Lung (tissue), 12 donors: ENCODE results near the gene DDX39B. TPM values are rescaled to one million over a fixed set of nuclear protein-coding genes. Genes with fewer than 3 reads are reported as not detected.

Source experiments
- ATAC-seq: fragments of 200-7000 bp; cut with Tn5 transposase; one replicate; pipeline ENCODE4 v1.9.1; 2020; ENCODE audit warnings: moderate number of reproducible peaks; ENCODE audit not compliant: insufficient read depth, low FRiP score
- DNase-seq, 3 donors: peaks; one replicate each; pipeline ENCODE4 v3.0.0-alpha.2; 2013 to 2017
- H3K27ac ChIP-seq, 2 donors: one replicate each; pipeline ENCODE4 v1.5.1; 2013; ENCODE audit warnings: mild to moderate bottlenecking in 2 of 2, moderate library complexity in 2 of 2, control low read depth in 1 of 2, inconsistent platforms in 1 of 2, low read depth in 1 of 2, low read length in 1 of 2
- H3K27me3 ChIP-seq, 3 donors: one replicate each; pipeline ENCODE4 v1.5.1; 2013; ENCODE audit warnings: low read length in 2 of 3; ENCODE audit not compliant: control insufficient read depth in 3 of 3, insufficient read depth in 3 of 3
- H3K36me3 ChIP-seq, 4 donors: one replicate each; pipeline ENCODE4 v1.5.1; 2013; ENCODE audit warnings: low read length in 4 of 4, mild to moderate bottlenecking in 1 of 4, moderate library complexity in 1 of 4; ENCODE audit not compliant: control insufficient read depth in 4 of 4, insufficient read depth in 4 of 4
- H3K4me1 ChIP-seq, 5 donors: one replicate each; pipeline ENCODE4 v1.5.1; 2013; ENCODE audit warnings: low read length in 5 of 5, mild to moderate bottlenecking in 2 of 5, moderate library complexity in 1 of 5; ENCODE audit not compliant: control insufficient read depth in 5 of 5, insufficient read depth in 5 of 5
- H3K4me3 ChIP-seq: one replicate; pipeline ENCODE4 v1.5.1; 2013; ENCODE audit warnings: mild to moderate bottlenecking, control low read depth, moderate library complexity
- H3K9ac ChIP-seq, 2 donors: one replicate each; pipeline ENCODE4 v1.5.1; 2013; ENCODE audit warnings: low read length in 2 of 2, control low read depth in 1 of 2; ENCODE audit not compliant: insufficient read depth in 1 of 2
- H3K9me3 ChIP-seq, 4 donors: one replicate each; pipeline ENCODE4 v1.5.1; 2013; ENCODE audit warnings: low read length in 3 of 4, mild to moderate bottlenecking in 1 of 4, moderate library complexity in 1 of 4; ENCODE audit not compliant: control insufficient read depth in 4 of 4, insufficient read depth in 3 of 4
- WGBS, 2 donors: extraction: QIAGEN DNeasy Blood & Tissue Kit; methylation state at CpG; one replicate each; pipeline ENCODE4 v1.1.7; 2013; 5-methylcytosine and 5-hydroxymethylcytosine counted together
- polyA plus RNA-seq, 2 donors: library from polyadenylated mRNA; stranded (reverse); fragments of 200-250 nt; gene quantifications; one replicate each; pipeline ENCODE4 v1.2.1, GENCODE V29; 2013
- total RNA-seq, 2 donors: library from RNA; depleted of rRNA in 1 of 2; stranded (reverse); fragments of >200 nt in 1 of 2; gene quantifications; one replicate each; pipeline ENCODE4 v1.2.1, GENCODE V29; 2014 to 2021
- TF ChIP-seq, protein P1 (sequence below): IDR thresholded peaks from 2 replicates; pipeline ENCODE4 v1.5.1; 2012; ENCODE audit warnings: mild to moderate bottlenecking; ENCODE audit errors: control extremely low read depth, extremely low read depth
- donor health status: control.
- donor health status: control.
- donor health status: Bipolar disorder and iron deficiency.
- donor health status: healthy.
- donor health status: DM: yes; HTN: yes; CAD: no.

DDX39B gene
- total and polyA plus RNA-seq, 4 donors: 316 to 418 (median 336) TPM

DNA sequence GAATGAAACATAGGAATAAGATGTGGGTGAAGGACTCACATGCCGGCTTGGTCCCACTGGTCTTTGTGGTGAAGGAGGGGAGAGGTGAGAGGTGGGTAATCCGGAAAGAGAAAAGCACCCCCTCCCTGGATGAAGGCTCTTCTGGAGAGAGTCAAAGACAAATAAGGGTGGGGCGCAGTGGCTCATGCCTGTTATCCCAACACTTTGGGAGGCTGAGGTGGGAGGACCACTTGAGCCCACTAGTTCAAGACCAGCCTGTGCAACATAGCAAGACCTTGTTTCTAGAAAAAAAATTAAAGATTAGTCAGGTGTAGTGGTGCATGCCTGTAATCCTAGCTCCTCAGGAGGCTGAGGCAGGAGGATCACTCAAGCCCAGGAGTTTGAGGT, 37.3 kb upstream of the DDX39B start:
- H3K27me3 ChIP-seq: peaks cover 0 to 6% (median 0%) of the 10 kb centered on the region in 3 donors
- no peak overlapping the region for H3K9ac ChIP-seq
- no peak overlapping the region for H3K4me3 ChIP-seq
- no peaks in the 10 kb centered on the region for H3K36me3 ChIP-seq
- ATAC-seq (no peak), DNase-seq (no peak)
- WGBS, 2 donors: 85 to 90% methylated on average over 3 of the region's 3 CpGs
- TF ChIP-seq, protein P1, sequence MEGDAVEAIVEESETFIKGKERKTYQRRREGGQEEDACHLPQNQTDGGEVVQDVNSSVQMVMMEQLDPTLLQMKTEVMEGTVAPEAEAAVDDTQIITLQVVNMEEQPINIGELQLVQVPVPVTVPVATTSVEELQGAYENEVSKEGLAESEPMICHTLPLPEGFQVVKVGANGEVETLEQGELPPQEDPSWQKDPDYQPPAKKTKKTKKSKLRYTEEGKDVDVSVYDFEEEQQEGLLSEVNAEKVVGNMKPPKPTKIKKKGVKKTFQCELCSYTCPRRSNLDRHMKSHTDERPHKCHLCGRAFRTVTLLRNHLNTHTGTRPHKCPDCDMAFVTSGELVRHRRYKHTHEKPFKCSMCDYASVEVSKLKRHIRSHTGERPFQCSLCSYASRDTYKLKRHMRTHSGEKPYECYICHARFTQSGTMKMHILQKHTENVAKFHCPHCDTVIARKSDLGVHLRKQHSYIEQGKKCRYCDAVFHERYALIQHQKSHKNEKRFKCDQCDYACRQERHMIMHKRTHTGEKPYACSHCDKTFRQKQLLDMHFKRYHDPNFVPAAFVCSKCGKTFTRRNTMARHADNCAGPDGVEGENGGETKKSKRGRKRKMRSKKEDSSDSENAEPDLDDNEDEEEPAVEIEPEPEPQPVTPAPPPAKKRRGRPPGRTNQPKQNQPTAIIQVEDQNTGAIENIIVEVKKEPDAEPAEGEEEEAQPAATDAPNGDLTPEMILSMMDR: no peak
- no peaks in the 10 kb centered on the region for H3K9me3 ChIP-seq
- H3K27ac ChIP-seq: no peak overlapping the region
- H3K4me1 ChIP-seq: peaks cover 2 to 9% (median 6%) of the 10 kb centered on the region in 5 donors

DNA sequence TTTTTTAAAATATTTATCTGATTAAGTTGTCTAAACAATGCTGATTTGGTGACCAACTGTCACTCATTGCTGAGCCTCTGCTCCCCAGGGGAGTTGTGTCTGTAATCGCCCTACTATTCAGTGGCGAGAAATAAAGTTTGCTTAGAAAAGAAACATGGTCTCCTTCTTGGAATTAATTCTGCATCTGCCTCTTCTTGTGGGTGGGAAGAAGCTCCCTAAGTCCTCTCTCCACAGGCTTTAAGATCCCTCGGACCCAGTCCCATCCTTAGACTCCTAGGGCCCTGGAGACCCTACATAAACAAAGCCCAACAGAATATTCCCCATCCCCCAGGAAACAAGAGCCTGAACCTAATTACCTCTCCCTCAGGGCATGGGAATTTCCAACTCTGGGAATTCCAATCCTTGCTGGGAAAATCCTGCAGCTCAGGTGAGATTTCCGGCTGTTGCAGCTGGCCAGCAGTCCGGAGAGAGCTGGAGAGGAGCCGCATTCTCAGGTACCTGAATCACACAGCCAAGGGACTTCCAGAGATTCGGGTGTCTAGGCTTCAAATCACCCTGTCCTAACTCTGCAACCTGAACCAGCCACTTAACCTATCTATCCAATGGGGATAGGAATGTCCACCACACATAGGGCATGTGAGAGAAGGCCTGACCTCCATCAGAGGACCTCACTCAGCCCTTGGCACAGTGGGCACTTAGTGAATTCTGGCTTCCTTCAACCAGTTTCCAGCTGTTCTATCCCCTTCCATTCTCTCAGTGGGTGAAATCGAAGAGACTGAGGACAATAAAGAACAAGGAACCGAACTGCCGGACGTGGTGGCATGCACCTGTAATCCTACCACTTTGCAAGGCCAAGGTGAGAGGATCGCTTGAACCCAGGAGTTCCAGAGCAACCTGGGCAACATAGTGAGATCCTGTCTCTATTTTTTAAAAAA, 36.6 kb upstream of the DDX39B start:
- no peak overlapping the region for H3K27ac ChIP-seq
- H3K4me1 ChIP-seq: peaks cover 2 to 9% (median 6%) of the 10 kb centered on the region in 5 donors
- H3K4me3 ChIP-seq: no peak overlapping the region
- no peak overlapping the region for H3K9ac ChIP-seq
- 85 to 91% methylated on average over 12 of the region's 12 CpGs for WGBS, 2 donors
- H3K9me3 ChIP-seq: no peaks in the 10 kb centered on the region
- ATAC-seq (no peak), DNase-seq (no peak)
- no peaks in the 10 kb centered on the region for H3K36me3 ChIP-seq
- H3K27me3 ChIP-seq: peaks cover 0 to 6% (median 0%) of the 10 kb centered on the region in 3 donors
- TF ChIP-seq, protein P1: no peak

DNA sequence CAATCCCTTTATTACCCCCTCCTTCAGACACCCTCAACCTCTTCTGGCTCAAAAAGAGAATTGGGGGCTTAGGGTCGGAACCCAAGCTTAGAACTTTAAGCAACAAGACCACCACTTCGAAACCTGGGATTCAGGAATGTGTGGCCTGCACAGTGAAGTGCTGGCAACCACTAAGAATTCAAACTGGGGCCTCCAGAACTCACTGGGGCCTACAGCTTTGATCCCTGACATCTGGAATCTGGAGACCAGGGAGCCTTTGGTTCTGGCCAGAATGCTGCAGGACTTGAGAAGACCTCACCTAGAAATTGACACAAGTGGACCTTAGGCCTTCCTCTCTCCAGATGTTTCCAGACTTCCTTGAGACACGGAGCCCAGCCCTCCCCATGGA, 35.8 kb upstream of the DDX39B start:
- Histone ChIP-seq H3K36me3 (no peaks in the 10 kb centered on the region), H3K27ac (no peak overlapping the region), H3K27me3 (peaks cover 0 to 4% (median 0%) of the 10 kb centered on the region in 3 donors), H3K4me3 (no peak overlapping the region), H3K9ac (no peak overlapping the region), H3K9me3 (no peaks in the 10 kb centered on the region), H3K4me1 (peaks cover 2 to 9% (median 6%) of the 10 kb centered on the region in 5 donors)
- WGBS, 2 donors: 87 to 90% methylated on average over 3 of the region's 3 CpGs
- DNase-seq (no peak), ATAC-seq (no peak)
- TF ChIP-seq, protein P1: no peak
